Measurements from ENCODE around the gene RNF168. TPM values are rescaled to one million over a fixed set of nuclear protein-coding genes. Genes with fewer than 3 reads are reported as not detected.
"Not testable (repeated sequence)": the region's sequence is repeated elsewhere in the genome, so short reads cannot be mapped to it uniquely, and the experiment has no call there.

The RNF168 gene
- total RNA-seq, 8 experiments from 2014 or later, result 10.9 to 23.7 (median 15.3) TPM

- Histone ChIP-seq H3K27ac (no peak overlapping the region), H3K4me3 (no peak overlapping the region), H3K4me1 (replicated peaks in 1 of 2) (peaks cover 0 to 6% of the 10 kb centered on the region in 2 donors)
- WGBS, 10 experiments, result 40 to 100% (median 80%) methylated on average over 1 of the region's 2 CpGs; no CpG with 5 or more reads in 6 of the 10 experiments
- ATAC-seq (replicated peaks in 6 of 8), result no peak
- in situ Hi-C loops (cut with MboI; ENCODE audit: low pct_unique_long_range_greater_than_20kb in 2 of 9, low sequenced_read_pairs in 9 of 9, unreplicated experiment in 9 of 9), result loop anchor here in 1 of 9 experiments (25.0 kb wide), 1 partner anchor 182 kb away; no protein-coding TSS in a partner anchor
Measured at GRCh38 chr3:196444500-196444894, 59.1 kb downstream of the RNF168 start.

DNA sequence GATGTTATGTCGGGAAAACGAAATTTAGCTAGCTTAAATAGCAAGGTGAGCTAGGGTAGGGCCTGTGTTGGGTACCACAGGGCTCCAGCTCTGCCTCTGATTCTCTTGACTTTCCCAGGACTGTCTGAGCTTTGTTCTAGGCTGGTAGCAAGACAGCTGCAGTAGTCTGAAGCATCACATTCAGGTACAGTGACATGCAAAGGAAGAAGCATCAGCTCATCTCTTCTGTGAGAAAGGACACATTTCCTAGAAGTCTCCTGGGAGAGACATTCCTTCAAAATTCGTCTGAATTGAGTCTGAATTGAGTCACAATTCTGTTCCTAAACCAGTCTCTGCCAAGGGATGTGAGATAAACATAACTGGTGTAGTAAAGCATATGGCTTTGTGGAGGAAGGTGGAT, 62.9 kb downstream of the RNF168 start:
- in situ Hi-C loops (cut with MboI; ENCODE audit: low pct_unique_long_range_greater_than_20kb in 2 of 9, low sequenced_read_pairs in 9 of 9, unreplicated experiment in 9 of 9), result loop anchor here in 1 of 9 experiments (25.0 kb wide), 1 partner anchor 178 kb away; no protein-coding TSS in a partner anchor
- WGBS, 10 experiments, result 0 to 100% (median 63%) methylated on average over 1 to 3 of the region's 3 CpGs; no CpG with 5 or more reads in 2 of the 10 experiments
- Histone ChIP-seq H3K27ac (no peak overlapping the region), H3K4me3 (no peak overlapping the region), H3K4me1 (replicated peaks in 1 of 2) (no peaks in the 10 kb centered on the region)
- ATAC-seq (replicated peaks in 6 of 8), result no peak

GRCh38 chr3:196440041-196440537, 63.5 kb downstream of the RNF168 start:
- WGBS, 10 experiments, result 42 to 100% (median 80%) methylated on average over 1 to 5 of the region's 6 CpGs
- in situ Hi-C loops (cut with MboI; ENCODE audit: low pct_unique_long_range_greater_than_20kb in 2 of 9, low sequenced_read_pairs in 9 of 9, unreplicated experiment in 9 of 9), result loop anchor here in 1 of 9 experiments (25.0 kb wide), 1 partner anchor 178 kb away; no protein-coding TSS in a partner anchor

DNA sequence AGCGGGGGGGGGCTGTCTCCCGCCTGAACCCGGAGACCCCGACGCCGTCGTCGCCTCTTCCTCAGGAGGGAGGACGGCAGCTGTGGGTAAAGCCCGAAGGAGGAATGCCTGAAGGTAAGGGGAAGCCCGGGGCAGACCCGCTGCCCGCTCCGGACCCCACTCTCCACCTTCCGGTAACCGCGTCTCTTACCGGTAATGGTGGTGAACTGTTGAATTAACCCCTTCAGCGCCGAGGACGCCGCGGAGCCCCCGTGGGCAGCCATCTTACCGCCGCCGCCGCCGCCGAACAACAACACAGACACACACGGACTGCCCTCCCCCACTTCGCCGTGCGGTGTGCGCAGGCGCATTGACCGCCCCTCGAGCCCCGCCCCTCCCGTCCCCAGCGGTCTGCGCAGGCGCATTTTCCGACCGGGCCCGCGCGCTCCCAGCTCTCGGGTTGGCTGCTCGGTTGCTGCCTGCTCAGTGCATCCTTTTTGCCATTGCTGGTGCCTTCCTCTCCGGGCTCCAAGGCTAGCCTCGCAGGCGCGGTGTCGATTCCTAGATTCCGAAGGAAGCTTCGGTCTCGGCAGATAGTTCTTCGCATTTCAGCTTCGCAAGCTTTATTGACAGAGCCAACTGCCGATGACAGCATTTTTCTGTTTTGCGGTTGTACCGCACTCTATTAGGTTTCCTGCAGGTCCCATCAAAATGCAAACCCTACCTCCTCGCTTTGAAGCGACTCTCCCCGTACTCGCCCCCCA, 71.3 kb downstream of the RNF168 start, which contains the start of gene UBXN7:
Gene UBXN7 (minus strand): TSS at position 291 of the 743 bp plus-strand sequence. CDS start 28 bp downstream, at position 263.
- Histone ChIP-seq H3K4me1 (replicated peaks in 1 of 2) (peaks cover 0 to 4% of the 10 kb centered on the region in 2 donors), H3K27ac (peak within 1 kb of the TSS; percentile 90 to 95), H3K4me3 (peak within 1 kb of the TSS; percentile 65 to 93 (median 88))
- in situ Hi-C loops (cut with MboI; ENCODE audit: low pct_unique_long_range_greater_than_20kb in 2 of 9, low sequenced_read_pairs in 9 of 9, unreplicated experiment in 9 of 9), result loop anchor here in 1 of 9 experiments (25.0 kb wide), 1 partner anchor 170 kb away; no protein-coding TSS in a partner anchor
- 0 to 3% (median 0%) methylated on average over 1 to 13 of the region's 67 CpGs; no CpG with 5 or more reads in 2 of the 10 experiments for WGBS, 10 experiments
- peak; percentile 85 to 94 (median 91) for ATAC-seq (replicated peaks in 6 of 8)

More at GRCh38 chr3:196440041-196440537, 63.5 kb downstream of the RNF168 start:
- ATAC-seq (replicated peaks in 6 of 8), result peak in 2 of 8 experiments; percentile 74 to 89
- Histone ChIP-seq H3K4me1 (replicated peaks in 1 of 2) (no peaks in the 10 kb centered on the region), H3K27ac (no peak overlapping the region), H3K4me3 (no peak overlapping the region)

GRCh38 chr3:196431181-196432136, 72.1 kb downstream of the RNF168 start:
- WGBS, 10 experiments, result 0 to 19% (median 1%) methylated on average over 1 to 12 of the region's 50 CpGs
- H3K4me3 ChIP-seq, result peak overlapping the region; percentile 65 to 93 (median 88)

GRCh38 chr3:196428041-196428440, 75.5 kb downstream of the RNF168 start:
- ATAC-seq (replicated peaks in 6 of 8), result no peak
- no peak overlapping the region for H3K27ac ChIP-seq
- 77 to 100% (median 96%) methylated on average over 1 to 6 of the region's 6 CpGs for WGBS, 10 experiments
- peaks cover 0 to 4% of the 10 kb centered on the region in 2 donors for H3K4me1 ChIP-seq (replicated peaks in 1 of 2)
- in situ Hi-C loops (cut with MboI; ENCODE audit: low pct_unique_long_range_greater_than_20kb in 2 of 9, low sequenced_read_pairs in 9 of 9, unreplicated experiment in 9 of 9), result loop anchor here in 1 of 9 experiments (25.0 kb wide), 1 partner anchor 166 kb away; no protein-coding TSS in a partner anchor
- no peak overlapping the region for H3K4me3 ChIP-seq

More at GRCh38 chr3:196431181-196432136, 72.1 kb downstream of the RNF168 start:
- in situ Hi-C loops (cut with MboI; ENCODE audit: low pct_unique_long_range_greater_than_20kb in 2 of 9, low sequenced_read_pairs in 9 of 9, unreplicated experiment in 9 of 9), result loop anchor here in 1 of 9 experiments (25.0 kb wide), 1 partner anchor 169 kb away; no protein-coding TSS in a partner anchor
- Histone ChIP-seq H3K4me1 (replicated peaks in 1 of 2) (peaks cover 0 to 4% of the 10 kb centered on the region in 2 donors), H3K27ac (peak overlapping the region; percentile 90 to 95)
- ATAC-seq (replicated peaks in 6 of 8), result peak; percentile 31 to 50 (median 44)

DNA sequence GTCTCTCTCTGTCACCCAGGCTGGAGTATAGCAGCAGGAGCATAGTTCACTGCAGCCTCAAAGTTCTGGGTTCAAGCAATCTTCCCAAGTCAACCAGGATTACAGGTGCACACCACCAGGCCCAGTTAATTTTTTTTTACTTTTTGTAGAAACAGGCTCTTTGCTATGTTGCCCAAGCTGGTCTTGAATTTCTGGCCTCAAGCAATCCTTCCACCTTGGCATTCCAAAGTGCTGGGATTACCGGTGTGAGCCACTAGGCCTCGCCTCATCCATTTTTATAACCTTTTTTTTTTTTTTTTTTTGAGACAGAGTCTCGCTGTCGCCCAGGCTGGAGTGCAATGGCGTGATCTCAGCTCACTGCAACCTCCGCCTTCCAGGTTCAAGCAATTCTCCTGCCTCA, 79.1 kb downstream of the RNF168 start:
- WGBS, 10 experiments, result 60 to 100% (median 99%) methylated on average over 1 to 5 of the region's 6 CpGs; no CpG with 5 or more reads in 2 of the 10 experiments
- ATAC-seq (replicated peaks in 6 of 8); H3K27ac ChIP-seq; H3K4me1 ChIP-seq (replicated peaks in 1 of 2); in situ Hi-C loops (cut with MboI; ENCODE audit: low pct_unique_long_range_greater_than_20kb in 2 of 9, low sequenced_read_pairs in 9 of 9, unreplicated experiment in 9 of 9); H3K4me3 ChIP-seq: not testable (repeated sequence)

DNA sequence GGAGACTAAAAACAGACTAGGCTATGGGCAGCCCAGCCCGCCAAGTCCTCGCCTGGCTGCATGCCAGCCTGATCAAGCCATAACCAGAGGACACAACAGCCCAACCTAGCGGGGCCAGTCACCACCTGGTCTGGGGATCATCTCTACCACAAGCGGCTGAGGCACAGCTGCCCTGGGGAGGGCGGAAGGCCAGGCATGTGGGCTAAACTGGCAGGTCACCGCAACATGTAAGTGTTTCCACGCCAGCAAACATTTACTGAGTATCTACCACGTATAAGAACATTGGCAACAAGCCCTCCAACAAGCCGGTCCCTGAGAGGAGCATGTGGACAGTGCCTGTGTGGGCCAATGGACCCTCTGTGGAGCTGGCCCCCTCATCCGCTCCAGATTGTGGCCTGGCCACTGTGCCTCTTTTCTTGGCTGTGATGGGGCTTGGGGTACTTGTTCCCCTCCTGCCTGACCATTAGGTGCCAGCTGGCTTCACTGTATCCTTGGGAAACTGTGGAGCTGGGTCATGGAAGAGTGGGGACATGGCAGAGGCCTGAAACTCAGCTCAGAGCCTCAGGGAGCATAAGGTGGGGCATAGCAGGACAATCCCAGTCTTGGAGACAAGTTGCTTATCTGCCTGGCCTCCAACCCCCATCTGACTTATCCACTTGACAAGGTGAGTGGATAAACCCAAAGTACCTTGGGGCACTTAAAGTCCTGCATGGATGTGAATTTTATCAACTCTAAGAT, 80.4 kb downstream of the RNF168 start:
- 33 to 96% (median 87%) methylated on average over 1 to 4 of the region's 10 CpGs; no CpG with 5 or more reads in 4 of the 10 experiments for WGBS, 10 experiments
- H3K27ac ChIP-seq, result no peak overlapping the region
- no peaks in the 10 kb centered on the region for H3K4me1 ChIP-seq (replicated peaks in 1 of 2)
- in situ Hi-C loops (cut with MboI; ENCODE audit: low pct_unique_long_range_greater_than_20kb in 2 of 9, low sequenced_read_pairs in 9 of 9, unreplicated experiment in 9 of 9), result no loop called here
- ATAC-seq (replicated peaks in 6 of 8), result peak in 5 of 8 experiments; percentile 21 to 84 (median 31)
- H3K4me3 ChIP-seq, result no peak overlapping the region

DNA sequence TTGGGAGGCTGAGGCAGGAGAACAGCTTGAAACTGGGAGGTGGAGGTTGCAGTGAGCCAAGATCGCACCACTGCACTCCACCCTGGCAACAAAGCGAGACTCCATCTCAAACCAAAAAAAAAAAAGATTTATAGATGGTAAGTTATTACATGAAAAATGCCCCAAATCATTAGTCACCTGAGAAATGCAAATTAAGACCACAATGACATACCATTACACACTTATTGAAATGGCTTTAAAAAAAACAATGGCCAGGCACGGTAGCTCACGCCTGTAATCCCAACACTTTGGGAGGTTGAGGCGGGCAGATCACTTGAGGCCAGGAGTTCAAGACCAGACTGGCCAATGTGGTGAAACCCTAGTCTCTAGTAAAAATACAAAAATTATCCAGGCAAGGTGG, 81.9 kb downstream of the RNF168 start:
- 80 to 100% (median 91%) methylated on average over 1 to 5 of the region's 5 CpGs; no CpG with 5 or more reads in 4 of the 10 experiments for WGBS, 10 experiments
- not testable (repeated sequence) for ATAC-seq (replicated peaks in 6 of 8)

DNA sequence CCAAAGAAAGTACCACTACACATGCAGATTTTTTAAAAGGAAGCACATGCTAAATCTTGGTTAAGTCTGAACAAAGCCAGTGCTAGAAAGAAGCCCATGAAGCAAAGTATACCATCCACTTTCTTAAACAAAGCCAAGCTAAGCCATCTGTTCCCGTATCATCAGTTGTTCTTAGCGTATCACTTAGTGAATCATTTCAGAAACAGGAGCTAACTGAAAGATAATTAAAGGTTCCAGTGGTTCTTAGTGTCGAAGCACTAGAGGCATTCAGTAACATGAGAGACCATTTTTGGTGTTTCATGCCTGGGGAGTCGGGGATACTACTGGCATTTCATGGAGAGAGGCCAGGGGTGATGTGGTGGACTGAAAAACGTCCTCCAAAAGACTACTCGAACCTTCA, 84.2 kb downstream of the RNF168 start:
- ATAC-seq (replicated peaks in 6 of 8), result no peak
- Histone ChIP-seq H3K27ac (no peak overlapping the region), H3K4me1 (replicated peaks in 1 of 2) (no peaks in the 10 kb centered on the region), H3K4me3 (no peak overlapping the region)
- in situ Hi-C loops (cut with MboI; ENCODE audit: low pct_unique_long_range_greater_than_20kb in 2 of 9, low sequenced_read_pairs in 9 of 9, unreplicated experiment in 9 of 9), result no loop called here
- WGBS, 10 experiments, result 86 to 97% (median 91%) methylated on average over 2 to 6 of the region's 6 CpGs; no CpG with 5 or more reads in 1 of the 10 experiments

More for the DNA sequence above, 81.9 kb downstream of the RNF168 start:
- H3K4me1 ChIP-seq (replicated peaks in 1 of 2); in situ Hi-C loops (cut with MboI; ENCODE audit: low pct_unique_long_range_greater_than_20kb in 2 of 9, low sequenced_read_pairs in 9 of 9, unreplicated experiment in 9 of 9); H3K27ac ChIP-seq; H3K4me3 ChIP-seq: not testable (repeated sequence)
